NCI-H146 treated with DMSO at 0.1 percent for 48 hours (cell line): ENCODE measurements around the gene CALCOCO1.

Source experiments
- DNase-seq: peaks from one replicate; lab custom pipeline; 2025; ENCODE audit not compliant: unreplicated experiment; lab: John Stamatoyannopoulos, UW

CALCOCO1 gene

DNA sequence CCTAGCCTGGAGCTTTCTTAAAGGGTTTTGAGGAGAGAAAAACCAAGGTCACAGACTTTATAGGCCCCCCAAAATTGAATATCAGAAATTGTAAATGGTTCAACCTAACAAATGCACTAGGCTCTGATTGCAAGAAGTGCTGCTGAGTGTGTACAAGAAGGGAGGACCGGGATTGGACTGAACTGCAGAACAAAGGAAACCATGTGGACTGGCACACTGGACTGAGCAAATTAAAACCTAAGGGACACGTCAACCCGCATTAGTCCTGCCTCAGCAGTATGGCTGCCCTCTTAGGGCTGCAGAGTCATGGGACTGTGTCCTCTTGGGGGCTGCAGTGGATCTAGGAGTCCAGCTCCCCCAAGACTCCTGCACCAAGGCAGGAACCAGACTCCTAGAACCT is 25.4 kb upstream of the CALCOCO1 start:
- DNase-seq, result no peak

DNA sequence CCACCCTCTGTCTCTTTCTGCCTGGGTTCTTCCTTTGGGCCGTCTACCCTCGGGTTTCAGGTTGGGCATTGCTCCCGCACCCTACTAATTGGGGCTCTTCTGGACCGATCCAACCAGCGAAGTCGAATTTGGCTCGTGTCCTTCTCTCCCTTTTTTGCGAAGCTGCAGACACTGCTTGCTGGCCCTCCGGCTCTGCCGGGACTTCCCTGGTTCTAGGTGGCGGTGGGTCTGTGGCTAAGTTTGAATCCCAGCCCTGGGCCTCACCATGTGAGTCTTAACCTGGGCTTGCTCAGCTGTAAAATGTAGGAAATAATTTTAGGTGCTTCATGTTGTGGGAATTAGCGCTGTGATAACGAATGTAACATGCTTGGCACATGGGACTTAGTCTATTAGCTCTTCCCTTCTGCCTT is 24.9 kb upstream of the CALCOCO1 start:
- no peak for DNase-seq

DNA sequence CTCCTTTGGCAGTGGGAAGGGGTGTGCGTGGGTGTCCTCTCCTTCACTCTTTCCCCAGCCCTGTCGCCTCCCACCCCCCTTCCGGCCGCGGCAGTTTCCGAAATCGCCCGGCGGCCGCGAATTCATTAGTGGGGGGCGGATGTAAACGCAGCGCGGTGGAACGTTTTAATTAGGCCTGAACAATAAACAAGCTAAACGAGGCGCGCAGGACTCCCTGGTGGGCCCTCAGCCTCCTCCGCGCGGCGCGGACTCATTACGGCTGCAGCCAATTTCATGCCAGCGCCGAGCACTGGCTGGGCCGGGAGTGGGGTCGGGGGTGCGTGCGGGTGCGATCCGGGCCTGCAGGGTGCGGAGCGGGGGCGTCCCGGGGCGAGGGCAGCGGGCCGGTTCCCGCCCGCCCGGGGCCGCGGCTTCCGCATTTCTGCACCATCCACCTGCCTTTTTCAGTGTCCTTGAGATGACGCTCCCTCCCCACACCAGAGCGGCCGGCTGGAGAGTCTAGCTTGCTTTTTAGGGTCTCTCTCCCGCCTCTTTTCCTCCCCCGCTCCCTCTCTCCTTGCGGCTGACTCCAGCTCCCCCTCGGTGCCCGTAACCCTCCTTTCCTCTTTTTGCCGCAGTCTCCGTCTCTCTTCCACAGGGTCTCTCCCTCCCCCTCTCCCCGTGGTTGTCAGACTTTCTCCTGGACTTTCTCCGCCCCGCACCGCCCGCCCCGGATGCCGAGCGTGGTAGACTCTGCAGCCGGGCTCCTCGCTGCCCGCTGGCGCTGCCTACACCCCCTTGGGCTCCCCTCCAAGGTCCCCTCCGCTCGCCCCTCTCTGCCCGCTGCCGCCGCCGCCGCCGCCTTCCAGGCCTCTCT is 24.3 kb upstream of the CALCOCO1 start, which contains the start of gene CISTR:
TSS of gene CISTR (minus strand) at position 644 of the 856 bp plus-strand sequence.
- peak; percentile 54 for DNase-seq

DNA sequence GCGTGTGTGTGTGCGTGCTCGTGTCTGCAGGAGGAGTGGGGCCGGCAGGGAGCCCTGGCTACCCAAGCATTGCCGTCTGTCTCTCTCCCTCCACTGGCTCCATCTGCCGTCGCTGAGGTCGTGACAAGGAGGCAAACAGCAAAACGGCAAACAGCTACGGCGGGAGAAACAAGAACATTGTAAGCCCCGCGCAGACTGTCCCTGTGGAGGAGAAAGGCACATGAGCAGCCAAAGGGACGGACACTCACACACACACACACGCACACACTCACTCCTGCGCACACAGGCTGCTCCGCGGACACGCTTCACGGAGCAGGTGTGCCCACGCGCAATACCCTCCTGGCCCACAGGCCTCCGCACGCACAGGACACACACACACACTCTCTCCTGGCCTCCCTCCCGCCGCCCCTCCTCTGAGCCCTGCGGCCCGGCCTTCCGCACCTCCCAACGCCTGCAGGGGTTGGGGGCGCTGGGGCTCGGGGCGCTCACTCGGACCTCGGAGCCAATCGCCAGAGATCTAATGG is 23.6 kb upstream of the CALCOCO1 start:
- peak; percentile 54 for DNase-seq

DNA sequence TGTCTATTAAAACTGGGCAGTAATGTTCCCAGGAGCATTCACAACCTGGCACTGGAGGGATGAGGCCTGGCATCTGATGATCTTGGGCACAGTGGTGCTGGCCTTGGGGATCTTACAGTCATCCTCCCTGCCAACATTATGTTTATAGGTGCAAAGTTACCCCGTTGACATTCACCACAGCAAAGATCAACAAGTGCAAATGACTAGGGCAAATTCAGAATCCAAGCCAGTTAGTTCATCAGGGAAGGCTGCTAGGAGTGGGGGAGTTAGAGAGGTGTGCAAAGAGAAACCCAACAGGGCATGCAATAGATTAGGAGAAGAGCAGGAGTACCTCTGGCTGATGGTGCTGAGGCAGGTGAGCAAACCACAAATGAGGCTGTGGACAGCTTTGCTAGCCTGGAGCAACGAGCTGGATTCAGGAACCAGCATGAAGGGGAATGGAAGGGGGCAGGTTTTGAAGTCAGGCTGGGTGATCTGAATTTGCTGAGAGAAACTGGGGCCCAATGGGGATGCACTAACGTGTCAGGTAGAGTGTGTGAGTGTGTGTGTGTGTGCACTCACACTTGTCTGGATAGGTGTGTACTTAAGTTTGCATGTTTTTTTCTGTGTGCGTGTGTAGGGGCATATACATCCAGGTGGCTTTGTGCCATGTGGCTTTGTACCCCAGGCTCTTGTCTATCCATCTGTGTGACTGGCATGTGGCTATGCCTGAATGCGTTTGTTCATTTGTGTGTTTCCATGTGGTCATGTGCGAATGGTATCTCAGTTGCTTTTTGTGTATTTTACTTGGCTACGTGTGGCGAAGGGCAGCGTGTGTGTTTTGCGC is 22.9 kb upstream of the CALCOCO1 start:
- DNase-seq, result no peak

DNA sequence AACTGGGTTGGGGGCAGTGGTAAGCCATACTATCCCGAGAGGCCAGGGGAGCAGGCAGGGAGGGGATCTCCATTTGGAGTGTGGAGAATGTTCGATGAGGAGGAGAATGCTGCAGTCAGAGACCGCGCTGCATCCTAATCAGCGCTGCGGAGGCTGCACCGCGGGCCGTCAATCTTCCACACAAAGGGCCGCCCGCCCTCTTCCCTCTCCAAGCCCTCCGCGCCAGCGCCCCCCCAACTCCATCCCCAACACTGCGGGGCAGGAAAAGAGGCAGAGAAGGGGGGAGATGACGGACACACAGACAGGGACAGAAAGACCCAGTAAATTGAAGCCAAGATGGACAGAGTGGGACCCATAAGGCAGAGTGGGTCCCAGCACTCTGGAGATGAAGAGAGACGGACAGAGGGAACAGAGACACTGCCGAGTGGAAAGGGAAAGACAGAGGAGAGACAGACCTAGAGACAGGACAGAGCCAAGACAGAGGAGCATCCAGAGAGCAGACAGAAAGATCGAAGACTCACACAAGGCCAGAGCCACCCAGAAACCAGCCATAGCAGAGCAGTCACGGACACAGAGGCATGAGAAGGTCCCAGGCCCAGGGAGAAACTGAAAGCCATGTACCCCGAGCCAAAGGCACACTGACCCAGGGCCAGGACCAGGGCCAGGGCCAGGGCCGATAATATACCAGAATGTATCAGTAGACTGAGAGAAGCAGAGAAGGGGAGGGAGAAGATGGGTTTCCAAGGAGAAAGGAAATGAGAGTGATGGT is 21.0 kb upstream of the CALCOCO1 start:
- DNase-seq, result no peak

DNA sequence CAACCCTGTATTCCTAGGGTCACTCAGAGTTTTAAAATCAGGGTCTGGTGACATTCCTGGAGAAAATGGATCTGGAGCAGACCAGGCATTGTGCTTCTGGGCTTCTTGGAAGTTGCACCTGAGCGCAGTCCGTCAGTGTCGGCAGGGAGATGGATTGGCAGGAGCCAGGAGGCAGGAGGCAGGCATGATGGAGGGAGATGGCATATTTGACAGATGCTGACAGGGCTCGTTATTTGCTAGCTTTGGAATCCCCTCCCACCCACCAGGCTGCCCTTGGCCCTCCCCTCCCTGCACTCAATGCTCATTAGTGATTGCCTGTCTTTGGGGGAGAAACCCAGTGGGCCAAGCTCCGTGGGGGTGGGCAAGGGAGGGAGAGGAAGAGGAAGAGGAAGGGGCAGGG is 19.8 kb upstream of the CALCOCO1 start:
- peak; percentile 40 for DNase-seq

DNA sequence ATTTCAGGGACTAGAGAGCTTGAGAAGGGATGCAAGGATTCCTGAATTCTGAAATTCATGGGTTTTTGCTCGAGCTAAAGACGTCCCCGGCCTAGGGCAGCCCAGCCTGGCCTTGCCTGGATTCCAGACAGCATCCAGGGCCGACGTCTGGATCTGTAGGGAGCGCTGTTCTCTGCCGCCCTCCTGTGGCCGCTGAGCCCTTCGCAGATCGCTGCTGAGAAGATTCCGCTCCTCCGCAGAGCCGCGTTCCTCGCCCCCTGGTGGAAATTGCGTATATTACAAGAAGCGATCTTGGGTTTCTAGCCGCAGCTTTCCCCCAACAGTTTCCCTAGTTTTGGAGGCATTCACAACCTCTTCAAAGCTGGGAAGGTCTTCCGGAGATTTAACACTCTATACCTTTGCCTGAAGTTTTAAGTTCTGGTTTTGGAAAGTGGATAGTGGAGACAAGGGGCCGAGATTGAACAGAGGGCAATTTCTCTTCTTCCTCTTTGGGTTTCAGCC is 19.4 kb upstream of the CALCOCO1 start:
- DNase-seq, result peak; percentile 82

DNA sequence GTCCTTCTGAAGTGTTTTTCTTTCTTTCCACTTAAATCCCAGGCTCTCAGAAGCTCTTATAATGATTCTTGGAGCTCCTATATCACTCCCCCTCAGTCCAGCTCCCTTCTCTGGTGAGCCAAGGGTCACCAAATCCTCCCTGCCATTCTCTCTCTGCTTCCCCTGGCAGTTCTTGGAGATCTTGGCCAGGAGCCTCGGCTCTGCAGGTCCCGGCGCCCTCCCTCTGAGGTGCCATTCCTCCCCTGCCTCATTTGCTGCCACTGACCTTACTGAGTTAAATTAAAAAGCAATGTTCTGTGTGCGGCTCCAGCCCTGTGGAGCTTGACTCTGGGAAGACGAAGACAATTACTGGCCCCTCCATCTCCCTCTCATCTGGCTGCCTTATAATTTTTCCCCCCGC is 17.5 kb upstream of the CALCOCO1 start:
- DNase-seq, result no peak

DNA sequence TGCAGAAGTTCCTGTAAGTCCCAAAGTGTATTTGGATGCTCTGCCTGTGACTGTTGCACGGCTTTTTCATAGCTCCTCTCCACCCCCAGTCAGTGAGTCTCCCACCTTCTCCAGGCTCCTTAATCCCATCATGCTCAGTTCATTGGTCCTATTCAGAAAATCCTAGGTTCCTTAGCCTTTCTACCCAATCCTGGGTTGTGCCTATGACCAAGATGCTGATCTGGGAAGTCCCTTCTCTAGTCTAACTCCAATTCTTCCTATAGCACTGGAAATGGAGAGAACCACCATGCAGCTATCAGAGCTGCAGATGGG is 16.8 kb upstream of the CALCOCO1 start:
- DNase-seq, result no peak

DNA sequence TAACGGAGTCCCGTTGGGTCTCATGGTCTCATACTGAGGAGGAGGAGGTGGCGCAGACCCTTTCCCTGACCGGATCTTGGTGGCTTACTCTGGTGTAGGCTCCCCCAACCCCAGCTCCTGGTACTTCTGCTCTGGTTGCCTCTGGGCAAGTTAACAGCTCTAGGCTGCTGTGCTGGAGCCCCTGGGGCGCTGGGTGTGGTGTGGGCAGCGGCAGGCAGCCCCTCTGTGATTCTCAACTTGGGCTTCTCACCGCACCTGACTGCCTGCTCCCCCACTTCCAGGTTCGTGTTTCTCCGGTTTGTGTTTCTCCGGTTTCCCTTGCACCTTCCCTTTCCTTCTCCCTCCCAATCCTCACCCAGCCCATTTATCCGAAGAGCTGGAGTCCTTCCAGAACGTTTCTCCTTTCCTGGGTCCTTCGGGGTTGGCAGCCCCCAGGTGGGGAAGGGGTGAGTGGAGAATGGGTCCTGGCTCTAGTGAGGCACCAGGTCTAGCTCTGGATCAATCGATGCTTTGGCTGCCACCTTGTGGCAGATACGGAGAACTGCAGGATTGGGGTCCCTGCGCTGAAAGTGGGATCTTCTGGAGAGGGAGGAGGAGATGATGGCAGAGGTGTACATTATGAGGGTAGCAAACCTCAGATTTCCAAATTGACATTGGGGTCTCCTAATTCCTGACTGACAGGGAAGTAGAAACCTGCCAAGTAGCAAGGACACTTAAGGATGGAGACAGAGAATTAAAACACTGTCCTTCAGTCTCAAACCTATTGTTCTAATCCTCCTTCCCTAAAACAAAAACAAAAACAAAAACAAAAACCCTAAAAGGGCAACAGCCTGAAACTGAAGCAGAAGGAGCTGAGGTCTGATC is 16.2 kb upstream of the CALCOCO1 start:
- DNase-seq, result peak; percentile 63

DNA sequence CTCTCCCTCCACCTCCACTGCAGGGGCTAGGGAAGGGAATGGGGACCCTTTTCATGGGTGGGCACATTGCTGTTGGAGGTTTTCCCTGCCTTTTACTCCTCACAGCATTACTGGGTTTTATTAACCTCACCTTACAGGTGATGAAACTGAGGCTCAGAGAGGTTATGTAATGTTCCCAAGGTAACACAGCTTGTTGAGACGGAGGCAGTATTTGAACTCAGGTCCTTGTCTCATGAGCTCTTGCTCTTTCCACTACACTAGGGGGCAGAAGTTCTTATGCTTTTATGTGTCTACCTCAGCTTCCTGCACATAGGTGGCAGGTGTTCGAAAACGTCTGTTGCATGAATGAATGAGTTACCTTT is 12.9 kb upstream of the CALCOCO1 start:
- no peak for DNase-seq

DNA sequence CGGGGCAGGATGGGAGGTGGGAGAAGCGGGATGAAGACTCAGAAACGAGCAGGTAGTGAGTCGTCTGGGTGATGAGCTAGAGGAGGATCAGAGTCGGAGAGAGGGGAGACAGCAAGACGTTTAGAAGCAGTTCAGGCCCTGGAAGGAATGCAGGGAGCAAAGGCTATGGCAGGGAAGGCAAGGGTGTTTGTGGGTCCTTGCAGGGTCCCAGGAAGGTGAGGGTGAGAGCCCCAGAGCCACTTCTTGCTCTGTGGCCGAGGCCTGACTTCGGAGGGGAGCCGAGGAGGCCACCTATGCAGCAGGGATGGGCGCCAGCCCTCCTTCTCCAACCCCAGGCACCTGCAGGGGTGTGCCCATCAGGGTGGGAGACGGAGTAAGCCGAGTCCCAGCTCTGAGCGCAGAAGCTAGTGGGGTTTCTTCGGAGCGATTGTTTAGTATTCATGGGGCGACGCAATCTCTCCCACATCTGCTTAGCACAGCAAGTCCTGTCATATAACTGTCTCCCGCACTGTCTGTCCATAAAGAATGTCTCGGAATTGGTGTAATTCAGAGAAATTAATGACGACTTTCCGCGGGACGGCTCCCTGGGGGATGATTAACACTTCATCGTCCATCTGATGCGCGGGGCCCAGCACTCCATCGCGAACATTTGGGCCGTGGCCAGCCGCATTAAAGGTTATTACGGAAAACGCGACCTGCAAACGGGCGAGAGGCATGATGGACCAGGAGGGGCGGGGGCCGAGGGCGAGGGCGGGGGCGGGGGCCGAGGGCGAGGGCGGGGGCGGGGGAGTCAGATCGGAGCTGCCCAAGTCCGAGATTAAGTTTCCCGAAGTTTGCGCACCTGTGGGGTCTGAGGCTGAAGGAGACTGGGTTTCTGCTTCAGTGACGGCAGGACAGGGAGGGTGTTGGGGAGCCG is 12.2 kb upstream of the CALCOCO1 start:
- no peak for DNase-seq

DNA sequence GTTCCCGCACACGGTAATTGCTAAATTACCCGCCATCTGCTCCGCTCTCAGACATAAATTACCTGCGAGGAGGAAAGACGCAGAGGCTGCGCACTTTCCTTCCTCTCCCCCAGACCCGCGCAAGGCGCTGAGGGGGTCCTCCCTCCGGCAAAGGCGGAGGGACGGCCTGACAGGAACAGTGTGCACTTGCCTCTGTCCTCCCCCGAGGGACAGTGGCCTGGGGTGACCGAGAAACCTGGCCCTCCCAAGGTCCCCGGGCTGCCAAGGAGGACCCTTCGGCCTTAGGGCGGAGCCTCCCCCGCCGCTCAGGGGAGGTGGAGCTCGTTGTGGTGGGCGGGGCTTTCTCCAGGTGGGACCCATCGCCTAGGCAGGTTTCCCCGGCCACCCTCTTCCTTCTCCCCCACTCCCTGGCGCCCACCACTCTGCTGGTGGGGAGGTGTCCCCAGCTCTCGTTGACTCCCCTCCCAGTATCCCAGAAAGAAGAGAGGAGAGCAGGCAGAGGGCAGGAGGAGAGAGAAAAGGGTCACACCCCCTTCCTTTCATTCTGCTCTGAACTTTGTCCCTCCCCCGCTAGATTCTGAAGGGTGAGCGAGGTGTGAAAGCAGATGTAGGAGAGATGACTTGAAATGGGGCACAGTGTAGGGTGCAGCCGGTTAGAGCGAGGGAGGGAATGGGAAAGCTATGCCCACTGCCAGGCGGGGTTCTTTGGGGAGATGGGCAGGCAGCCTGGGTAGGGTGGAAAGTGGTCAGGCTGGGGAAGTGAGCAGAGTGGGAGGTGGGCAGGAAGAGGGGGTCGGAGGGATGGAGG is 11.4 kb upstream of the CALCOCO1 start:
- peak; percentile 37 for DNase-seq

DNA sequence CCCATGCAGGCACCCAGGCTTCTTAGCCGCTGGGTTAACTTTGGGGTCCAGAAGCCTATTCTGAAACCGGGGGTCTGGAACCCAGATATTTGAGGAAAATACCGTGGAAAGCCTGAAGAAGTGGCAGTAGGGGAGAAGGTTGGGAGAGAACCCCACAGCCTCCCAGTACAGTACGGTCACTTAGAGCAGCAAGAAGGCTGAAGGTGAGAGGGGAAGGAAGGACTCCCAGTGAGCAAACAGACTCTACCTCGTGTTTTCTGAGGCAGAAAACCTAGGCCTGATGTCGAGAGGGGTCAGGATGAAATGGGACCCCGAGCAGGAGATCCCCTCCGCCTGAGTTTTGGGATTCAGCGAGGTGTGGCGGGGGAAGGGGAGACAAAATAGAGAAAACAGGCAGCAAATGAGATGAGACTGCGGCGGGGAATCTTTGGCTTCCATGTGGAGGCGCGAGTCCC is 10.7 kb upstream of the CALCOCO1 start:
- no peak for DNase-seq

DNA sequence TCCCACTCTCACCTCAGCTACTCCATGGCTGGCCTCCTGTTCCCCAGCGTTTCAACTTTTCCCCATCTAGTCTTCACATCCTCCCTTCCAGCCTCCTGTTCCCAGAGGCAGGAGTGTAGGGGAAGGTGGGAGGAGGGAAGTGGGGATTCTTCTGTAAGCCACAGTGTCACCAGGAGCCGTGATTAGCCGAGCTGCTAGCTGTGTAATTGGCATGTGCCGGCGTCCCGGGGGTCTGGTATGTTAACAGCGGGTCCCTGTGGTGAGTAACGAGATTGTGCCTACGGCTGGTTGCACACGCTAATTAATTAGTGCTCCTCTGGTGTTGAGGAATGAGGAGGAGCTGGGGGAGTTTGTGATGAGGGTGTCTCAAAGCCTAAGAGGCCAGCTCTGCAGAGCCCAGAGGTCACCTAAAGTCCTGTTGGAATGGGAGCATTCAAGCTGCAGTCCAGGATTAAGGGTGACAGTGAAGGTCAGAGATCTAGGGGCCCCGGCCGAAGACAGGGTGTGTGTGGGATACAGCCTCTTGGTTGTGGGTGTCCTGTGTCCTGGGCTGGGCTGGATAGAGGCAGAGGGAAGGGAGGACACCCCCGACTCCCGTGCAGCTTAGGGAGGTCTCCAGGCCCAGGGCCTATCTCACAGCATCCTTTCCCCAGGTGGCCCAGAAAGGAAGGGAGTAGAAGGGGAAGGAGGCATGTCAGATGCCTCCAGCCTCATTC is 10.0 kb upstream of the CALCOCO1 start:
- DNase-seq, result peak; percentile 28

DNA sequence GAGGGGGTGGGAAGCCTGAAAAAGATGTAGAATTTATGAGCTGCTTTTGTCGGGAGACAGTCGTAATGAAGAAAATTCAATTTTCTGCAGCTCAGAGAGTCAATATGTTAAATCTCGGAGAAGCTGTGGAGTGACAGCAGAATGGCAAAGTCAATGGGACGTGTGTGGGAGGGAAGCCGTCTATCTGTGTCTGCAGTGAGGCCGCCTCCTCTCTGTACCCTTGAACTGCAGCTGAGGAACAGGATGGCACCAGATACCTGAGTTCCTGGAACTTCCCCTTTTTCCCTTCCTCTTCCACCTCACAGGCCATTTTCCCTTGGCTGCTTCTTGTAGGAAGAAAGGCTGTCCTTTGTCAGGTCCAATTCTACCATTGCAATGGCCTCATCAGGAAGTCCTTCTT is 9.3 kb upstream of the CALCOCO1 start:
- no peak for DNase-seq

DNA sequence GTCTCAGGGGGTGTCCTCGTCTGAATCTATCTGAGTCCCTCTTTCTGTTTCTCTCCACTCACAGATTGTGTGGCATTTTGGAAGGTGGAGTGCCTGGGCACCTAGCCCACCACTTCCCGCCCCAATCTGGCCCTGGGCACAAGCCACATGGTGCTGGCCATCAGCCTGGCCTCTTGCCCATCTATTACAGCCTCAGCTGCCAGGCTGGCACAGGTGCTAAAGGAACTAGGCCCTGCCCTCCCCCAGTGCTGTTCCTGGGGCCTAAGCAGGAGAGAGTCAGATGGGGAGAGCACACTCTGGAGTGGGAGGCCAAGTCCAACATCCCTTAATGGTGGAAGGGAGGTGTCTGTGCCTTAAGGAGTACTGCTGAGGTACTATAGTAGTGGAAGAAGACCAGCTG is 8.3 kb upstream of the CALCOCO1 start:
- no peak for DNase-seq
